Spleen (tissue), 11 donors: Measurements from ENCODE around the gene TRABD2B. TPM values are rescaled to one million over a fixed set of nuclear protein-coding genes. Genes with fewer than 3 reads are reported as not detected.
A peak's percentile ranks its signal among the peaks of the same experiment; 100 is the strongest.

Source experiments
- DNase-seq: peaks from one replicate; pipeline ENCODE4 v3.0.0-alpha.2; 2020
- H3K27ac ChIP-seq, 8 donors: fragments of 200-600 bp; sonication (generic) in 7 of 8; 1 replicate in 4 of 8; 2 replicates in 4 of 8; pipeline versions ENCODE4 v1.5.0 to v1.8.0; 2016 to 2021; ENCODE audit warnings: inconsistent platforms in 4 of 8, mild to moderate bottlenecking in 4 of 8, moderate library complexity in 1 of 8
- H3K27me3 ChIP-seq, 7 donors: fragments of 200-600 bp; sonication (generic) in 6 of 7; replicated peaks in 1 of 7; 1 replicate in 4 of 7; 2 replicates in 3 of 7; pipeline versions ENCODE4 v1.5.0 to v1.8.0; 2016 to 2021; ENCODE audit warnings: inconsistent platforms in 3 of 7, mild to moderate bottlenecking in 1 of 7
- H3K36me3 ChIP-seq, 6 donors: fragments of 200-600 bp; sonication (generic) in 5 of 6; 1 replicate in 4 of 6; 2 replicates in 2 of 6; pipeline versions ENCODE4 v1.5.0 to v1.8.0; 2016 to 2021; ENCODE audit warnings: inconsistent platforms in 2 of 6
- H3K4me1 ChIP-seq, 6 donors: fragments of 200-600 bp; sonication (generic) in 5 of 6; 1 replicate in 3 of 6; 2 replicates in 3 of 6; pipeline versions ENCODE4 v1.5.0 to v1.8.0; 2016 to 2021; ENCODE audit warnings: inconsistent platforms in 3 of 6
- H3K4me3 ChIP-seq, 8 donors: fragments of 200-600 bp; sonication (generic) in 7 of 8; 1 replicate in 4 of 8; 2 replicates in 4 of 8; pipeline versions ENCODE4 v1.5.0 to v1.8.0; 2016 to 2021; ENCODE audit warnings: inconsistent platforms in 4 of 8, mild to moderate bottlenecking in 4 of 8, moderate library complexity in 2 of 8
- H3K9me3 ChIP-seq, 8 donors: fragments of 200-600 bp; sonication (generic) in 7 of 8; 1 replicate in 4 of 8; 2 replicates in 4 of 8; pipeline versions ENCODE4 v1.5.0 to v1.8.0; 2016 to 2021; ENCODE audit warnings: inconsistent platforms in 4 of 8
- POLR2A ChIP-seq, 3 donors: fragments of 450-650 bp; IDR thresholded peaks; one replicate each; pipeline ENCODE4 v1.5.1; 2017; ENCODE audit warnings: antibody characterized with exemption in 3 of 3, mild to moderate bottlenecking in 1 of 3
- POLR2AphosphoS5 ChIP-seq, 3 donors: sonication (generic); formaldehyde crosslinking; IDR thresholded peaks; one replicate each; pipeline ENCODE4 v1.5.1; 2017; ENCODE audit warnings: antibody characterized with exemption in 3 of 3
- WGBS, 5 donors: extraction: QIAGEN DNeasy Blood & Tissue Kit in 3 of 5; methylation state at CpG; one replicate each; pipeline versions ENCODE4 v1.1.5 to v1.1.7; 2013 to 2018; 5-methylcytosine and 5-hydroxymethylcytosine counted together
- intact Hi-C: fragments of 100-400 bp; cut with DNase I; formaldehyde crosslinking; loops from one replicate; pipeline ENCODE4 v1.15.0; 2023; ENCODE audit warnings: low total_unique reads
- polyA plus RNA-seq, 3 donors: library from polyadenylated mRNA; stranded (reverse); fragments of 200-250 nt; gene quantifications; one replicate each; pipeline ENCODE4 v1.2.1, GENCODE V29; 2013
- total RNA-seq, 7 donors: library from RNA; depleted of rRNA in 3 of 7; stranded (reverse); fragments of >200 nt in 3 of 7; fragmentation: NEBNext Ultra II Directional in 4 of 7; extraction: Animal tissue kit (Norgen Biotek cat#: 25700) in 4 of 7; gene quantifications; one replicate each; pipeline versions ENCODE4 v1.1.0 to v1.2.1, GENCODE V29; 2016 to 2021
- TF ChIP-seq, protein P1 (sequence below), 11 experiments: fragments of 200-600 bp in 7 of 11; fragments of 450-650 bp in 4 of 11; sonication (generic) in 4 of 11; IDR thresholded peaks in 8 of 11; conservative IDR thresholded peaks in 3 of 11; 1 replicate in 7 of 11; 2 replicates in 4 of 11; pipeline versions ENCODE4 v1.4.0 to v1.8.0; 2016 to 2021; ENCODE audit warnings: antibody characterized with exemption in 11 of 11, inconsistent platforms in 4 of 11, mild to moderate bottlenecking in 1 of 11
- donor health status: healthy with polysubstance abuse.
- donor health status: DM: no; HTN: no; CAD: no; lungs with moderate emphysema.
- donor health status: DM: no; HTN: no; CAD: no.
- donor health status: Bipolar disorder and iron deficiency.
- donor health status: healthy.
- donor health status: DM: no; HTN: no; CAD: no.
- donor health status: DM: yes; HTN: yes; CAD: no.

TRABD2B gene
- total and polyA plus RNA-seq, 10 donors: 0.11 to 3.5 (median 0.64) TPM

DNA sequence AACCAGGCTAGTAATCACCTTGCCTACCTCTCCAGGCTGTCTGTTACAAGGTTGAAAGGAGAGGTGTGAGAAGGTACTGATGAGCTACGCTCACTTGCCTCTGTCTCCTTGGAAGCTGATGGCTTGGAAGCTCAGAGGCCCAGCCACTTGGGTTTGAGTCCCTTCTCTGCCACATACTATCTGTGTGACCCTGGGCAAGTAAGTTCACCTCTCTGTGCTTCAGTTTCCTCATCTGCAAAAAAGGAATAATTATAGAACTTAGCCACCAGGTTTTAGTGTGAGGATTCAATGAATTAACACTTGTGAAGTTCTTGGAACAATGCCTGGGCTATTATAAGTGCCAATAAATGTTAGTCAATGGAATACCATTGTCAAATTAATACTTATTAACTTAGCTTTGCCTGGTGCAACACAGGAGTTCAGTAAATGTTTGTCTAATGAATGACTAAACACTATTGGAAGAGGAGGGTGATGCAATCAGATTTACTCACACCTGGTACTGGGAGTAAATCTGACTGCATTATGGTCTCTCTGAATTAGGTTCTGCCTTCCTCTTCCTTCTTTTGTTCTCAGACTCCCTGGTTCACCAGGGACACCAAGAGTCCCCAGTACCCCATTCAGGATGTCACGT, 55.5 kb downstream of the TRABD2B start:
- Histone ChIP-seq H3K27me3 (peaks cover 0 to 12% (median 0%) of the 10 kb centered on the region in 7 donors), H3K4me1 (no peaks in the 10 kb centered on the region), H3K9me3 (no peaks in the 10 kb centered on the region), H3K4me3 (no peak overlapping the region), H3K36me3 (no peaks in the 10 kb centered on the region), H3K27ac (no peak overlapping the region)
- TF ChIP-seq POLR2AphosphoS5 (IDR thresholded peaks at IDR 0.05) (no peak), POLR2A (IDR thresholded peaks at IDR 0.05) (no peak)
- TF ChIP-seq, protein P1, sequence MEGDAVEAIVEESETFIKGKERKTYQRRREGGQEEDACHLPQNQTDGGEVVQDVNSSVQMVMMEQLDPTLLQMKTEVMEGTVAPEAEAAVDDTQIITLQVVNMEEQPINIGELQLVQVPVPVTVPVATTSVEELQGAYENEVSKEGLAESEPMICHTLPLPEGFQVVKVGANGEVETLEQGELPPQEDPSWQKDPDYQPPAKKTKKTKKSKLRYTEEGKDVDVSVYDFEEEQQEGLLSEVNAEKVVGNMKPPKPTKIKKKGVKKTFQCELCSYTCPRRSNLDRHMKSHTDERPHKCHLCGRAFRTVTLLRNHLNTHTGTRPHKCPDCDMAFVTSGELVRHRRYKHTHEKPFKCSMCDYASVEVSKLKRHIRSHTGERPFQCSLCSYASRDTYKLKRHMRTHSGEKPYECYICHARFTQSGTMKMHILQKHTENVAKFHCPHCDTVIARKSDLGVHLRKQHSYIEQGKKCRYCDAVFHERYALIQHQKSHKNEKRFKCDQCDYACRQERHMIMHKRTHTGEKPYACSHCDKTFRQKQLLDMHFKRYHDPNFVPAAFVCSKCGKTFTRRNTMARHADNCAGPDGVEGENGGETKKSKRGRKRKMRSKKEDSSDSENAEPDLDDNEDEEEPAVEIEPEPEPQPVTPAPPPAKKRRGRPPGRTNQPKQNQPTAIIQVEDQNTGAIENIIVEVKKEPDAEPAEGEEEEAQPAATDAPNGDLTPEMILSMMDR (IDR thresholded peaks at IDR 0.05 in 8 of 11, conservative IDR thresholded peaks at IDR 0.05 in 3 of 11): no peak
- WGBS, 5 donors: 77 to 91% (median 85%) methylated on average over 2 of the region's 2 CpGs
- intact Hi-C loops: no loop called here
- DNase-seq: no peak

DNA sequence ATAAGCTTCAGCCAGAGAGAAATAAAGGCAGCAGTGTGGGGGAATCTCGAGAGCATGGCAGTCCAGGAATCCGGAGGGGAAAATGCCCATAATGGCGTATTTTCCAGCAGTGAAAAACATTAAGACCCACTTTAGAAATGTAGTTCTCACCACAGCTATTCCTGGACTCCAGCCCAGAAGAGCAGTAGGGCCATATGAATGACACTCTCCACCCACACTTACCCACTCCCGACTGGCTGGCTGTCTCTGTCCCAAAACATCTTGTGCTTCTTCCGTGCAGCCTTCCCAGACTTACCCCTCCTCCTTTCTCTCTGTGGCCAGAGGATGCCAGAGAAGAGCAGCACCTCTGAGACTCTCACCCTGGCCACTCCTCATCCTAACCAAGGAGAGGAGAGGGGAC, 56.4 kb downstream of the TRABD2B start:
- Histone ChIP-seq H3K27me3 (peaks cover 0 to 12% (median 0%) of the 10 kb centered on the region in 7 donors), H3K9me3 (no peaks in the 10 kb centered on the region), H3K4me1 (no peaks in the 10 kb centered on the region), H3K36me3 (no peaks in the 10 kb centered on the region), H3K4me3 (no peak overlapping the region), H3K27ac (peak overlapping the region in 2 of 8 donors; percentile 4 to 26)
- intact Hi-C loops: no loop called here
- no peak for DNase-seq
- WGBS, 5 donors: 60 to 74% (median 72%) methylated on average over 5 of the region's 5 CpGs
- TF ChIP-seq POLR2AphosphoS5 (IDR thresholded peaks at IDR 0.05): no peak
- TF ChIP-seq POLR2A (IDR thresholded peaks at IDR 0.05): no peak
- TF ChIP-seq, protein P1 (IDR thresholded peaks at IDR 0.05 in 8 of 11, conservative IDR thresholded peaks at IDR 0.05 in 3 of 11): no peak

DNA sequence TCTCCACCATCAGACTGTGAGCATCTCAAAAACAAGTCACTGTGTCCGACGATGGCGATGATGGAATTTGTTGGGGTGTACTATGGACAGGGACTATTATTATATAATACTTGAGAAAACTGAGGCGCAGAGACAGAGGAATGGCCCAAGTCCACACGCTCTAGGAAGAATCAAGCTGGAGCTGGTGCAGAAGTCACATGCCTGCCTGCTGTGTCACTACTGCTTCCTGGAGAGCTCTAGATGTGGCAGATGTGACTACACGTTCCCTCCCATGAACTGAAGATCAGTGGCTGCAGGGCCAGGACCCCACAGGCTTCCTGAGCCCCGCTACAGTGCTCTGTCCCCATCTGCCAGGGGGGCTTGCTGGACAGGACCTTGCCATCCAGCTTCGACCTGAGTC, 56.9 kb downstream of the TRABD2B start:
- 58 to 74% (median 61%) methylated on average over 7 to 8 of the region's 8 CpGs for WGBS, 5 donors
- Histone ChIP-seq H3K4me3 (no peak overlapping the region), H3K36me3 (no peaks in the 10 kb centered on the region), H3K4me1 (no peaks in the 10 kb centered on the region), H3K27ac (peak overlapping the region in 2 of 8 donors; percentile 4 to 26), H3K9me3 (no peaks in the 10 kb centered on the region), H3K27me3 (peaks cover 0 to 12% (median 0%) of the 10 kb centered on the region in 7 donors)
- TF ChIP-seq, protein P1 (IDR thresholded peaks at IDR 0.05 in 8 of 11, conservative IDR thresholded peaks at IDR 0.05 in 3 of 11): no peak
- TF ChIP-seq POLR2AphosphoS5 (IDR thresholded peaks at IDR 0.05) (no peak), POLR2A (IDR thresholded peaks at IDR 0.05) (no peak)
- intact Hi-C loops: no loop called here
- no peak for DNase-seq

DNA sequence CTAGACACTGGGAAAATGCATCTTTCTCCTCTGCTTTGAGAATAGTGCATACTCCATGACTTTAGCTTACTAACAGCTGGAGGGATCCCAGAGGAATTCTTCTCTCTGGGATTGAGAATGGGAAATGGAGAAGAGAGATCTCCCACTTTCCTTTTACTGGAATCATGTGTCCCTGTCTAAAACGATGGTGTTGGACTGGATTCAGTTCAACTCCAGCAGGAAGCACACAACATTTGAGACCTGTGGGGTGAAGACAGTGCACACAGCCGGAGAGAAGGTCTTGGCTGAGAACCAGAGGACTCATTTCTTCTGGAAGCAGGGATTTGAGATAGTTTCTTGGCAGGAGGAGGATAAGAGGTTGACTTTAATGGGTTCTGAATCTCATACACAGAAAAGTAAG, 58.7 kb downstream of the TRABD2B start:
- no peak overlapping the region for H3K4me3 ChIP-seq
- 24 to 36% (median 32%) methylated on average over 2 of the region's 2 CpGs for WGBS, 5 donors
- H3K9me3 ChIP-seq: no peaks in the 10 kb centered on the region
- H3K27ac ChIP-seq: peak overlapping the region in 1 of 8 donors; percentile 43
- peaks cover 0 to 6% (median 0%) of the 10 kb centered on the region in 6 donors for H3K4me1 ChIP-seq
- H3K36me3 ChIP-seq: no peaks in the 10 kb centered on the region
- intact Hi-C loops: no loop called here
- peaks cover 0 to 24% (median 0%) of the 10 kb centered on the region in 7 donors for H3K27me3 ChIP-seq
- TF ChIP-seq POLR2AphosphoS5 (IDR thresholded peaks at IDR 0.05) (peak in 1 of 3 donors; percentile 27), POLR2A (IDR thresholded peaks at IDR 0.05) (no peak)
- TF ChIP-seq, protein P1 (IDR thresholded peaks at IDR 0.05 in 8 of 11, conservative IDR thresholded peaks at IDR 0.05 in 3 of 11): no peak
- DNase-seq: no peak
